ENCODE data around the gene RPH3AL.
"Not testable (repeated sequence)": the region's sequence is repeated elsewhere in the genome, so short reads cannot be mapped to it uniquely, and the experiment has no call there.

RPH3AL gene

GRCh38 chr17:180381-181244 is 172.0 kb downstream of the RPH3AL start:
- DNase-seq (ENCODE audit: low spot score): no peak

- DNase-seq (ENCODE audit: low spot score): no peak
Measured at GRCh38 chr17:179781-180380, 172.7 kb downstream of the RPH3AL start.

GRCh38 chr17:179066-179432 is 173.6 kb downstream of the RPH3AL start:
- no peak for DNase-seq (ENCODE audit: low spot score)

GRCh38 chr17:178292-179065 is 174.1 kb downstream of the RPH3AL start:
- DNase-seq (ENCODE audit: low spot score): no peak

- no peak for DNase-seq (ENCODE audit: low spot score)
Measured at GRCh38 chr17:177762-178161, 174.8 kb downstream of the RPH3AL start.

- no peak for DNase-seq (ENCODE audit: low spot score)
Measured at GRCh38 chr17:177155-177554, 175.5 kb downstream of the RPH3AL start.

GRCh38 chr17:173166-173911 is 179.3 kb downstream of the RPH3AL start:
- DNase-seq (ENCODE audit: low spot score): no peak

GRCh38 chr17:172401-172800 is 180.2 kb downstream of the RPH3AL start:
- DNase-seq (ENCODE audit: low spot score): no peak

GRCh38 chr17:171871-172270 is 180.7 kb downstream of the RPH3AL start:
- DNase-seq (ENCODE audit: low spot score): no peak

GRCh38 chr17:170130-170670 is 182.4 kb downstream of the RPH3AL start:
- no peak for DNase-seq (ENCODE audit: low spot score)

GRCh38 chr17:168614-169013 is 184.0 kb downstream of the RPH3AL start:
- DNase-seq (ENCODE audit: low spot score): not testable (repeated sequence)

- DNase-seq (ENCODE audit: low spot score): no peak
Measured at GRCh38 chr17:165939-166338, 186.7 kb downstream of the RPH3AL start.

- peak; percentile 17 for DNase-seq (ENCODE audit: low spot score)
Measured at GRCh38 chr17:164303-165235, 188.0 kb downstream of the RPH3AL start.

GRCh38 chr17:163514-164098 is 189.0 kb downstream of the RPH3AL start:
- no peak for DNase-seq (ENCODE audit: low spot score)

GRCh38 chr17:162689-163088 is 189.9 kb downstream of the RPH3AL start:
- DNase-seq (ENCODE audit: low spot score): no peak

Data from CD4-positive, alpha-beta T cell treated with Interleukin-2 at 100 ng/mL for 4 hours (primary cell).